Hair follicular keratinocyte (primary cell): ENCODE results near the gene DAB2IP. TPM values are rescaled to one million over a fixed set of nuclear protein-coding genes. Genes with fewer than 3 reads are reported as not detected.

Source experiments
- total RNA-seq: library from RNA; depleted of rRNA; stranded (reverse); fragments of >200 nt; gene quantifications from 2 replicates; pipeline ENCODE4 v1.2.3, GENCODE V29; 2015

The DAB2IP gene
- 28.3 and 28.8 TPM in 2 replicates for total RNA-seq

DNA sequence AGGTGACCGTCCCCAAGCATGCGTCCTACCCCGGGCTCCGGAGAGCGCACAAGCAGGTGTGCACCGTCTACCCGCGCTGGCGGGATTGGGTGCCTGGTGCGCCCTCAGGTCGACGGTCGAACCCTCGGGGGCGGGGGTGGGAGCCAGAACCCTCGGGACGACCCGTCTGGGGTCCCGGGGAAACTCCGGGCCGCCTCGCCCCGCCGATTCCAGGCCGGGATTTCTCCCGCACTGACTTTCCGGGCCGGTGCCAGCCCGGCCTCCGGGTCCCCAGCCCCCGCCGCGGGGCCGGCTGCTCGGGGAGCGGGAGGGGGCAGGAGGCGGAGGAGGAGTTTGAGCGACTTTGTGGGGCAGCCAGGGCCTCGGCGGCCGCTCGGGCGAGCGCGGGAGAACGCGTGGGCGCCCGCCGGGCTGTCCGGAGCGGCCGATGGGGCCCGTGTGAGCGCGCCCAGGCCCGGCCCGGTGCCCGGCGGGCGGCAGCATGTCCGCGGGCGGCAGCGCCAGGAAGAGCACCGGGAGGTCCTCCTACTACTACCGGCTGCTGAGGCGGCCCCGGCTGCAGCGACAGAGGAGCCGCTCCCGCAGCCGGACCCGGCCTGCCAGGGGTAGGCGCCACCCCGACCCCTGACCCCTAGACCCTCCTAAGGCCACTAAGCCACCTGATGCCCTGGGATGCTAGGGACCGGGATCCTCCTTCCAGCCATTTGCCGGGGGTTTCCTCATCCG, at the start of gene DAB2IP:
Gene DAB2IP, plus strand, starts transcription at position 340 of the 726 bp plus-strand sequence. Its CDS starts 142 bp downstream, at position 482.

Other genes starting within 250 kb of the DAB2IP start
- gene GGTA1, start 151.8 kb upstream of the DAB2IP start, total RNA-seq: not detected in 2 replicates